ENCODE results near the gene VOPP1. TPM values are rescaled to one million over a fixed set of nuclear protein-coding genes. Genes with fewer than 3 reads are reported as not detected.

VOPP1 gene
- total and polyA plus RNA-seq, 2 donors (not counting 1 experiment from before 2014, with no cell fraction given), result 52.1 to 70.7 TPM

GRCh38 chr7:55488804-55489340 lies 83.4 kb downstream of the VOPP1 start:
- H3K9ac ChIP-seq (ENCODE audit: insufficient read depth, low read length), result no peak overlapping the region
- H3K4me1 ChIP-seq (ENCODE audit: control insufficient read depth, extremely low read depth, insufficient read depth, low read length), result no peaks in the 10 kb centered on the region
- H3K9me3 ChIP-seq (ENCODE audit: control insufficient read depth, insufficient read depth, low read depth, low read length), result no peaks in the 10 kb centered on the region
- no peaks in the 10 kb centered on the region for H4K20me1 ChIP-seq (ENCODE audit: control insufficient read depth, extremely low read depth, insufficient read depth, low read length)
- no peak for DNase-seq (ENCODE audit: low read depth in 2 of 2)
- no peaks in the 10 kb centered on the region for H3K27me3 ChIP-seq (ENCODE audit: control insufficient read depth, insufficient read depth, low read length)
- H2AFZ ChIP-seq (ENCODE audit: low read length), result no peak overlapping the region
- no peaks in the 10 kb centered on the region for H3K79me2 ChIP-seq (ENCODE audit: control insufficient read depth, insufficient read depth, low read length)
- no peak for TF ChIP-seq CTCF (conservative IDR thresholded peaks at IDR 0.05 in 1 of 2, IDR thresholded peaks at IDR 0.05 in 1 of 2; ENCODE audit: low read depth in 1 of 2, low read length in 2 of 2)
- no peak for TF ChIP-seq EZH2 (IDR thresholded peaks at IDR 0.05; ENCODE audit: low read length, missing control alignments)
- no peak overlapping the region for H3K4me2 ChIP-seq (ENCODE audit: extremely low read depth, insufficient read depth, low read length)
- no peak overlapping the region for H3K27ac ChIP-seq (ENCODE audit: insufficient read depth, low read length)
- H3K36me3 ChIP-seq (ENCODE audit: control insufficient read depth, insufficient read depth, low read length), result peaks cover 2% of the 10 kb centered on the region
- H3K4me3 ChIP-seq (replicated peaks in 1 of 4; ENCODE audit: control extremely low read depth in 1 of 4, insufficient read depth in 1 of 4, low read depth in 3 of 4, low read length in 4 of 4), result no peak overlapping the region

- no peaks in the 10 kb centered on the region for H3K4me1 ChIP-seq (ENCODE audit: control insufficient read depth, extremely low read depth, insufficient read depth, low read length)
- no peaks in the 10 kb centered on the region for H3K27me3 ChIP-seq (ENCODE audit: control insufficient read depth, insufficient read depth, low read length)
- H3K4me3 ChIP-seq (replicated peaks in 1 of 4; ENCODE audit: control extremely low read depth in 1 of 4, insufficient read depth in 1 of 4, low read depth in 3 of 4, low read length in 4 of 4), result no peak overlapping the region
- H3K9ac ChIP-seq (ENCODE audit: insufficient read depth, low read length), result no peak overlapping the region
- no peak overlapping the region for H3K4me2 ChIP-seq (ENCODE audit: extremely low read depth, insufficient read depth, low read length)
- no peaks in the 10 kb centered on the region for H3K9me3 ChIP-seq (ENCODE audit: control insufficient read depth, insufficient read depth, low read depth, low read length)
- peaks cover 2% of the 10 kb centered on the region for H3K36me3 ChIP-seq (ENCODE audit: control insufficient read depth, insufficient read depth, low read length)
- TF ChIP-seq EZH2 (IDR thresholded peaks at IDR 0.05; ENCODE audit: low read length, missing control alignments) (no peak), CTCF (conservative IDR thresholded peaks at IDR 0.05 in 1 of 2, IDR thresholded peaks at IDR 0.05 in 1 of 2; ENCODE audit: low read depth in 1 of 2, low read length in 2 of 2) (no peak)
- no peak overlapping the region for H3K27ac ChIP-seq (ENCODE audit: insufficient read depth, low read length)
- no peaks in the 10 kb centered on the region for H4K20me1 ChIP-seq (ENCODE audit: control insufficient read depth, extremely low read depth, insufficient read depth, low read length)
- H2AFZ ChIP-seq (ENCODE audit: low read length), result no peak overlapping the region
- no peaks in the 10 kb centered on the region for H3K79me2 ChIP-seq (ENCODE audit: control insufficient read depth, insufficient read depth, low read length)
- no peak for DNase-seq (ENCODE audit: low read depth in 2 of 2)
These were observed 84.1 kb downstream of the VOPP1 start for GRCh38 chr7:55488216-55488615.

- TF ChIP-seq CTCF (conservative IDR thresholded peaks at IDR 0.05 in 1 of 2, IDR thresholded peaks at IDR 0.05 in 1 of 2; ENCODE audit: low read depth in 1 of 2, low read length in 2 of 2) (no peak), EZH2 (IDR thresholded peaks at IDR 0.05; ENCODE audit: low read length, missing control alignments) (no peak)
- H3K4me2 ChIP-seq (ENCODE audit: extremely low read depth, insufficient read depth, low read length), result no peak overlapping the region
- H3K9me3 ChIP-seq (ENCODE audit: control insufficient read depth, insufficient read depth, low read depth, low read length), result no peaks in the 10 kb centered on the region
- no peaks in the 10 kb centered on the region for H4K20me1 ChIP-seq (ENCODE audit: control insufficient read depth, extremely low read depth, insufficient read depth, low read length)
- H3K79me2 ChIP-seq (ENCODE audit: control insufficient read depth, insufficient read depth, low read length), result no peaks in the 10 kb centered on the region
- no peak overlapping the region for H3K27ac ChIP-seq (ENCODE audit: insufficient read depth, low read length)
- H3K4me3 ChIP-seq (replicated peaks in 1 of 4; ENCODE audit: control extremely low read depth in 1 of 4, insufficient read depth in 1 of 4, low read depth in 3 of 4, low read length in 4 of 4), result no peak overlapping the region
- DNase-seq (ENCODE audit: low read depth in 2 of 2), result no peak
- H3K4me1 ChIP-seq (ENCODE audit: control insufficient read depth, extremely low read depth, insufficient read depth, low read length), result no peaks in the 10 kb centered on the region
- H3K9ac ChIP-seq (ENCODE audit: insufficient read depth, low read length), result no peak overlapping the region
- peaks cover 3% of the 10 kb centered on the region for H3K36me3 ChIP-seq (ENCODE audit: control insufficient read depth, insufficient read depth, low read length)
- H3K27me3 ChIP-seq (ENCODE audit: control insufficient read depth, insufficient read depth, low read length), result no peaks in the 10 kb centered on the region
- no peak overlapping the region for H2AFZ ChIP-seq (ENCODE audit: low read length)
These were observed 85.3 kb downstream of the VOPP1 start for GRCh38 chr7:55486991-55487390.
